RPMI7951 (cell line): ENCODE data around the gene TRPM2. TPM values are rescaled to one million over a fixed set of nuclear protein-coding genes. Genes with fewer than 3 reads are reported as not detected.

ENCODE experiments used
- DNase-seq: peaks from one replicate; pipeline ENCODE4 v3.0.0-alpha.2; 2012; ENCODE audit warnings: low read depth
- total RNA-seq: library from RNA; depleted of rRNA; stranded (reverse); fragments of >200 nt; shearing (Covaris generic); gene quantifications from 2 replicates; pipeline ENCODE4 v1.2.3, GENCODE V29; 2014

The TRPM2 gene
- total RNA-seq, 1 experiment from 2014 or later, result 6.7 TPM

DNA sequence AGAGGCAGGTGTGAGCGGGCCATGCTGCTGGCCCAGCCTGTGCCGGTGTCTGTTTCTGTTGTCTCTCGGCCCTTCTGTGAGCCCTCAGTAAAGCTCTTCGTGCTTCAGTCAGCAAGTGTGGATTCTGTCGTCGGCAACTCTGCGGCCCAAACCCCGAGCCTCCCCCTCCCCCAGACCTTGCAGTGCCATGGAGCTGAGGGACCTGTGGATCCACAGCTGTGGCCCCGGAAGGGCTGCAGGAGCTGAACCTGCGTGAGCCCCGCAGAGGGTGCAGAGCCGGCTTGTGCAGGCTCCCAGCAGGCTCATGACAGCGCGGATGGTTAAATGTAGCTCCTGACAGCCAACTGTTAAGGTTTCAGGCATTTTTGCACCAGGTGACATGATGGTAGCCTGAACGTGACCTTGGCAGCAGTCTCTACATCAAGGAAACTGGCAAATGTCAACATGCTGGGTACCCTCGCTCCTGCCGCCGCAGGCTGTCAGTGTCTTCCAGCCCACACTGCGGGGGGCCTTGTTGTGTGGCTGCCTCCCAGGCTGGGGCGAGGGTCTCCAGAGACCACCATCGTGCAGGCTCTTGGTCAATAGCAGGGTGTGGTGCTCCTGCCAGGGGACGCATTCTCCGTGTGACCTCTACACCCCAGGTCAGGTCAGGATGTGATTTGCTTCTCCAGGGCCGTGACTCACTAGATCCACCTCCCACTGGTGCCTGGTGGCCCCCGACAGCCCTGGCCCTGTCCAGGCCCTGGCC is 108.8 kb downstream of the TRPM2 start:
- DNase-seq, result no peak

DNA sequence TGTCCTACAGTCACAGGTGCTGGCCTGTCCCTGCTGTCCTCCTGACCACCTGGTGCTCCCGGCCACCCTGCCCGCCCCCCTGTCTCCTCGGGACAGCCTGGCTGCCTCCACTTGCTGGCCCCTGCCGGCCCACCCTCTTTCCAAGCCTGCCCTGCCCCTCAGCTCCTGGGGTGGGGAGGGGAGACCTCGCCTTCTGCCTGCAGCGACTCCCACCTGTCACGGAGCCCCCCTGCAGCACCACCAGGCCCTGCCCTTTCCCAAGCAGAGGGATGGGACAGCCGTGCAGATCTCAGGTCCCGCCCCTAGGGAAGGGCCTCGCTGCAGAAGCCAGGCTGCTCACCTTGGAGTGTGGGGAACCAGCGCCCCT is 109.4 kb downstream of the TRPM2 start:
- DNase-seq, result no peak

DNA sequence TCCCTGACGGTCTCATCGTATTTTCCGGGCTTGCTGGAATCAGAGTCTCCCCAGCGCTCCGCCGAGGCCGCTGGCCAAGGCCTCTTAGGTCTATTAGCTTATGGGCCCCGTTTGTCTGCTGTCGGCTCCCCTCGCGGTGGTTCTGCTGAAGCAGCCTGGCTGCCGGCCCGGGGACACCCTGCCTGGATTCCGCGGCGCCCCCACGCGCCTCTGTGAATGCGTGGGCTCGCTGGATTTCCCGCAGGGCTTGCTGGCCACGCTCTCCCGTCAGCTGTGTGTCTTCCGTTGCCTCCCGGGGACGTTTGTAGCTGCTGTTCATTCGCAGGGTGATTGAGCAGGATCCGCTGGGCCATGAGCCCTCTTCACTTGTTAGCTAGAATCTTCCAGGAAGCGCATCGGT is 110.3 kb downstream of the TRPM2 start:
- DNase-seq, result no peak

DNA sequence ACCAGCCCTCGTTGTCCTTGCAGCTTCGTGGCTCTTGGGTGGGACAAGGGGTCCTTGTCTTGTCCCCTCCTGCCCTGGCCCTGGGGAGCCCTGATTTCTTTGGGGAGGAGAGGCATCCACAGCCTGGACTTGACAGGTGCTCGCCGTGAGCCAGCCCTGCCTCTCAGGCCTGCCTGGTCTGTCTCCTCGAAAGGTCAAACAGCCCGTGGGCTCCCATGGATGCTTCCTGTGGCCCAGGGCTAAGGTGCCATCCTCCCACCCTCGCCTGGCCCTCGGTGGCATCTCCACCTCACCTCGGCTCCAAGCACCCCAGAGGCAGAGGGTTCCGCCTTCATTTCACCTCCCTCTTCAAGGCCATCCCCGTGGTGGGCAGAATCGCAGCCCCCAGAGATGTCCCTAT is 110.9 kb downstream of the TRPM2 start:
- no peak for DNase-seq

DNA sequence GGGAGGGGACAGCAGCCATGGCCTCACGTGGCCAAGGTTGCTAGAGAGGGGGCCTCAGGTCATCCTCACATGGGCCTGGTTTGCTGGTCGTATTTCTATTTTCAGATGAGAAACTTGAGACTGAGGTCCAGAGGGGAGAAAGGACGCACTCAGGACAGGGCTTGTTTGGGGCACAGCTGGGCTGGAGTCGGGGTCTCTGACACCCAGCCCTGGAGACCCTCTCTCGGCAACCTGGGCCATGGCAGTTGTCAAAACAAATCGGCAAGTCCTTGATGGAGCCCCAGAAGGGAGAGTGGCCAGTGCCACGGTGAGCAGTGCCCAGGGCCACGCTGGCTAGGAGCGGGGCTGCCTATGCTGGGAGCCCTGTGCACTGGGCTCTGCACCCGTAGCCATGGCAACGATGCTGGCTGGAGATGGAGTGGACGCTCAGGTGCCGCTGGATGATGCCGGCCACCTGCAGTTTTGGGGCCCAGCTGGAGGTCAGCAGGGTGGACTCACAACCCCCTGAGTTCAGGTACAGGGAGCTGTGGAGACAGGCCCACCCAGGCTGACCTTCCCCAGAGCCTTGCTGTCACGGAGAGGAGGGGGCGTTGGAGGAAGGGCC is 113.0 kb downstream of the TRPM2 start:
- DNase-seq, result no peak

DNA sequence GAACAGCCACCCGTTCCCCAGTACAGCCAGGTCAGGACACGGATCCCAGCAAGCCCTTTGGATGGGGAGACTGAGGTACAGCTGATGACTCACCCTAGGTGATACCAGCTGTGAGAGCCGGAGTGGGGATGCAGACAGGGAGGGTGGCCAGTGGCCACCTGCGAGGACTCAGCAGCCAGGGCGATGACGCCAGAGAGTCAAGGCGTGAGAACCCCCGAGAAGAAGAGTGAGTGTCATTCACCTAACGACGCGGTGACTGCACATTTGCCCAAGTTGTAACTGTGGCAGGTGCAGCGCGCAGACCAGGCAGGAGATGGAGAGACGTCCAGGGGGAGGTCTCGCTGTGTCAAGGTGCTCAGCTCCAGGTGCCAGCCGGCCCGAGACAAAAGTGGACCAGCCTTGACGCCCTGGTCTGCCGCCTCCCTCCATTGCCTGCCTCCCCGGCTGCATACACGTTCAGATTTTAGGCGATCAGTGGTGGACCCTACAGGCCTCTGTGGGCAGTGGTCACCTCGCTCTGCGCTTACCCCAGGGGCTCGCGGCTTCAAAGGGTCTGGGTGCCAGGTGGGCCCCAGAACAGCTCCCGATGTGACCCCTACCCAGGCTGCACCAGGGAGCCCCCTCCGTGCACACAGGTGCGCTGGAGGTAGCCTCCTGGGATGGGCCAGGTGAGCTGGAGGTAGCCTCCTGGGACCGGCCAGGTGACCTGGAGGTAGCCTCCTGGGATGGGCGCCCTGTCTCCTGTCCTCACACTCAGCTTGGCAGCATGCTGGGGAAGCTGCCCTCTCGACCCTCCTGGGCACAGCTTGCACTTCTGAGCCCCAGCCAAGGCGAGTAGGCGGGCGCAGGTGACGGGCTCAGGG is 113.8 kb downstream of the TRPM2 start:
- DNase-seq, result no peak

DNA sequence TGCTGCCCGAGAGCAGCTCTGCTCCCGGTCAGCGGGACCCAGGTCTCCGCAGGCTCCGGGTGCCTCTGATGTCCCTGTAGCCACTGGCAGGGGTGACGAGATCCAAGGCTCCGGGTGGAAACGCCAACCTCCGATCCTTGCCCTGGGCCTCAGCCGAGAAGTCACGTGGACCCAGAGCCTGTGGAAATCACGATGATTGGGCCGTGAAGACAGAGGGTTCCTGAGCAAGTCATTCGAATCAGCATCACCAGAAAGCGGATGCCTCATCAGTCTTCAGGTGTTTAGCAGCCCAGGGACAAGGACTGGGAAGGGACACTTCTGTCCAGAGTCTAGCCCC is 114.4 kb downstream of the TRPM2 start:
- DNase-seq, result no peak

DNA sequence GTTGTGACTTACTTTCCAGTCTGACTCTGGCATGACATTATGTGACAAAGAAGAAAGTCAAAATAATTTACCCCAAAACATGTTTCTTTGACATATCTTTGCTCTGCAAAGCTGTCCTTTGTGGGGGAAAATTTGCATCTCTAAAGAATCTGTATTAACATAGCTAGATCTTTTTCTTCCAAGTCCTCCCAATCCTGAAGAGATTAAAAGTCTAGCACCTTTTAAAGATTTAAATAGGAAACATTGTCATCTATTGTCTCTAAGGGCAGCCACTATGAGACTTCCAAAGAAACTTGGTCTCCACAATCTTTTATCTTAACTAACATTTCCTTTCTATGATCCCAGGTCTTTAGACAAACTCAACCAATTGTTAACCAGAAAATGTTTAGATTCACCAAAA is 117.9 kb downstream of the TRPM2 start:
- no peak for DNase-seq

DNA sequence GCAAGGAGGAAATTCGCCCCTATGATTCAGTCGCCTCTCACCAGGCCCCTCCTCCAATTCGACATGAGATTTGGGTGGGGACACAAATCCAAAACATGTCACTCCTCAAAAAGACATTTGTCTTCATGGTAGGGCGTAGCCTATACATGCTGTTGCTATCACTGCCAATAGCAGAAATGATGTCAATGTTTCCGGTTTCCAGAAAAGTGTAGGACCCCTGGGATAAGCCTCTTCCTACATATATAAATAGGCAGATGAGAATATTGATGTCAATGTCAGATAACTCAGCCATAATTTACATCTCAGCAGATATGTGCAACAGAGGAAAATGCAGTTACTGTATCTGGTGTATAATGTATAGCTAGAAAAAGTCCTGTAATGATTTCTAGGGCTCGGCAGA is 118.6 kb downstream of the TRPM2 start:
- DNase-seq, result no peak

DNA sequence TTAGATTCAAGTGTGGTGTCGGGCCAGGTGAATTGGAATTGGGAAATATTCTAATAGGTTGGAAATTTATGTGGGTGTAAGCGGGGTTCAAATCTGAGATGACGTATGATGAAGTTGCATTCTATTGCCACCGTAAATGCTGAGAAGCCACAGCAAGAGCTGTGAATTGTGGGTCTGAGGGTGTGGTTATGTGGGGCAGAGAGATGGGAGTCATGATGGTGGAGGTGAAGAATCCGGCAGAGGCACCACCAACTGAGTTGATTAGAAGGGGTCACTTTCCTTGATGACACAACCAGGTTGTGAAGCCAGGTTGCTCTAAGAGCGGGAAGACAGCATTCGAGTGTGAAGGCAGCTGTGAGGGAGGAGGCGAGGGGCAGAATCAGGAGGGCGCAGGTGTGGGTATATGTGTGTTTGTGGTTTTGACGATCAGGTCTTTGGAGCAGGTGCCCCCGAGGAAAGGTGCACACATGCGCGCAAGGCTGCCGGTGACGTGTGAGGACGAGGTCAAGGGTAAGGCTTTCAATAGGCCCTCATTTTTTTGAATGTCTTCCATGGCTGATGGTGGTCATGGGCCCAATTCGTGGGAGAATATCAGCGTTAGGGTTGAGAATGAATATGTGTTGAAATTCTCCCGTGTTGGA is 120.6 kb downstream of the TRPM2 start:
- no peak for DNase-seq

DNA sequence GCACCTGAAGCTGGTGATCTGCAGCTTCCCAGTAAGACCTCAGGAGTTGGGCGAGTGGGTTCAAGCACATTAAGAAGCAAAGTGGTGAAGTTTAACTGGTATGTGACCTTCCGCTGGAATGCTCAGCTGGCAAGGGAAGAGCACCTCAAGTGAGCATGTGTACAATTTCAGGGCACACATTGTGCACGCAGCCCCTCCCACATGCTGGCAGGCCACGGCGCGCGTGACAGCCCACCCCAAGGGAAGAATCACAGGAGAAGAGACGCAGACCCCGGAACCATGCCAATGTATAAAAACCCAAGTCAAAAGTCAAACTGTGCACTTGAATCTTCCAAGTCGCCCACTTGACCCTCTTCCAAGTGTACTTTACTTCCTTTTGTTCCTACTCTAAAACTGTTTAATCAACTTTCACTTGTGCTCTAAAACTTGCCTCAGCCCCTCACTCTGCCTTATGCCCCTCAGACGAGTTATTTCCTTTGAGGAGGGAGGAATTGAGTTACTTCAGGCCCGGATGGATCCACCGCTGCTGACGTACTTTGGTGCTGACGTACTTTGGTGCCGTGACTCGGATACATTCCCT is 121.9 kb downstream of the TRPM2 start:
- no peak for DNase-seq

DNA sequence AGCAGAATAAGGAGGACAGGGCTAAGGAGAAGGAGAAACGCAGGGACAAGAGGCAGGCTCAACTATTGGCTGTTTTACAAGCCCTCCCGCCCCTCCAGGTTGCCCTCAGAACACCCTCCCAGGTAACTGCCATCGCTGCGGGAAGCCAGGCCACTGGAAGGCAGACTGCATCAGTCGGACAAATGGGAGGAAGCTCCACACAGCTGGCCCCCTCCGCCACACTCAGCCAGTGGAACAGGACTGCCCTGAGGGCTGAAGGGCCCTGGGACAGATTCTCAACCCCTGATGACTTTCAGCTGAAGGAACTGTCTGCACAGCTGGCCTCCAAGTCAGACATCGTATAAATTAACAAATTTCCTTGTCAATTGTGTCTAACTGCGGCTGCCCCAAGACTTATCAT is 123.7 kb downstream of the TRPM2 start:
- DNase-seq, result no peak

DNA sequence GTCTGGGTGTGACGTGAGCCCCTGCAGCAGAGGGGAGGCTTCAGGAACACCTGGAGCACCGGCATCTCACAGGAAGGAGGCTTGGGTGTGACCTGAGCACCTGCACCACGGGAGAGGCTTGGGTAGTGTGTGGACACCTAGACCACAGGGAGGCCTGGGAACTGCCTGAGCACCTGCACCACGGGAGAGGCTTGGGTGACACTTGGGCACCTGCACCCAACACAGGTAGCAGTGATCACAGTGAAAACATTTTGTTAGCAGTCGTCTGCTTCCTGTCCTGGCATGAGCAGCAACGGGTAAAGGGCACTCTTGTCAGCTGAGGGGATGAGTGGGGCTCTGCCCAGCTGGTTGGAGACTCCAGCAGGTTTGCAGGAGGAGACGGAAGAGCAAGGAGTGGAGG is 124.3 kb downstream of the TRPM2 start:
- no peak for DNase-seq

DNA sequence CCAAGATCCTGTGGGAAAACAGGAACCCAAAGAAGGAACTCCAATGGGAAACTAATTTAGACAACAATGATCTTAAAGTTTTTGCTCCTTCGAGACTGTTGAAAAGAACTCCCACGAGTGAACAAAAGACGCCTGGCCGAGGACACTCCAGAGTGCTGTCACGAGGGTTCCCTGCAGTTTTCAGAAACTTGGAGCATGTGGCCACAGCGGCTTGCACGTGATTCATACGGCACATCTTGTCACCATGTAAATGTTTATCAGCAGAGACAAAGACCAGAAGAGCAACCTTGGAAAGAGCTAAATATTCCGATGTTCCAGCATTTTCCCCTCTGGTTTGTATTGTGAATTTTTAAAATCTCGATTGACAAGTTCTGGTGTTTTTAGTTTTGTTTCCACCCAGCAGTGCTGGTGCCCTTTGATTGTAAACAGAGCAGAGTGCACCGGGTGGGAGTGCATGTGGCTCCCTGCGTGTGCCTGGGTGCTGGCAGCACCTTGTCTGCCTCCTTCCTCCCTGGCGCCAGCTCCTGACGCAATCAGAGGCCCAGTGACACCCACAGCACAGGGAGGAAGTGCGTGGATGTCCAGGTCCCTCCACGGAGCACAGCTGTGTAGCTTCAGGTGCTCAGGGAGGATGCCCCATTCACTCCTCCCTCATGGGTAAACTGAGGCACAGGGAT is 124.8 kb downstream of the TRPM2 start:
- DNase-seq, result no peak

DNA sequence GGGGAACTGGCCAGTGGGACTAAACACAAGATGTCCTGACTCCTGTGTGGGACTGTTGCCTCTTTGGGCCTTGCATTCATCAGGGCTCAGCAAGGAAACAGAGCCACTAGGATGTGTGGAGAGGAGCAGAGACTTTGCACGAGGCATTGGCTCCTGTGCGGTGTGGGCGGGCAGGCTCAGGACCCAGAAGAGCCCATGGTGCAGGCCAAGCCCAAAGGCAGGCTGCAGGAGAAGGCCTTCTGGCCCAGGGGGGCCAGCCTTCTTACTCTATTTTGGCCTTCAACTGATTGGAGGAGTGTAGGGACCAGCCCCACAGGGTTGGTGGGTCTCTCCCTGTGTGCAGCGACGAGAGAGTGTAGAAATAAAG is 125.4 kb downstream of the TRPM2 start:
- DNase-seq, result no peak

DNA sequence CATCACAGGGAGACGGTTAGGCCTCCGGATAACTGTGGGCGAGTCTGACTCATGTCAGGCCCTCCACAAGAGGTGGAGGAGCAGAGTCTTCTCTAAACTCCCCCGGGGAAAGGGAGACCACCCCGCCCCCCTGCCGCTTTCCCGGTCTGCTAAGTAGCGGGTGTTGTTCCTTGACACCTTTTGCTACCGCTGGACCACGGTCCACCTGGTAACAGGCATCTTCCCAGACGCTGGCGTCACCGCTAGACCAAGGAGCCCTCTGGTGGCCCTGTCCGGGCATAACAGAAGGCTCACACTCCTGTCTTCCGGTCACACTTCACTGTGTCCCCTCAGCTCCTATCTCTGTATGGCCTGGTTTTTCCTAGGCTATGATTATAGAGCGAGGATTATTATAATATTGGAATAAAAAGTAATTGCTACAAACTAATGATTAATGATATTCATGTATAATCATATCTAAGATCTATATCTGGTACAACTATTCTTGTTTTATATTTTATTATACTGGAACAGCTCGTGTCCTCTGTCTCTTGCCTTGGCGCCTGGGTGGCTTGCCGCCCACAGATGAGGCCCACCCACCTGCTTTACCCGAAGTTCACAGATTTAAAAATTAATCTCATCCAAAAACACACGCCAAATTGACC is 126.3 kb downstream of the TRPM2 start:
- peak; percentile 7 for DNase-seq

DNA sequence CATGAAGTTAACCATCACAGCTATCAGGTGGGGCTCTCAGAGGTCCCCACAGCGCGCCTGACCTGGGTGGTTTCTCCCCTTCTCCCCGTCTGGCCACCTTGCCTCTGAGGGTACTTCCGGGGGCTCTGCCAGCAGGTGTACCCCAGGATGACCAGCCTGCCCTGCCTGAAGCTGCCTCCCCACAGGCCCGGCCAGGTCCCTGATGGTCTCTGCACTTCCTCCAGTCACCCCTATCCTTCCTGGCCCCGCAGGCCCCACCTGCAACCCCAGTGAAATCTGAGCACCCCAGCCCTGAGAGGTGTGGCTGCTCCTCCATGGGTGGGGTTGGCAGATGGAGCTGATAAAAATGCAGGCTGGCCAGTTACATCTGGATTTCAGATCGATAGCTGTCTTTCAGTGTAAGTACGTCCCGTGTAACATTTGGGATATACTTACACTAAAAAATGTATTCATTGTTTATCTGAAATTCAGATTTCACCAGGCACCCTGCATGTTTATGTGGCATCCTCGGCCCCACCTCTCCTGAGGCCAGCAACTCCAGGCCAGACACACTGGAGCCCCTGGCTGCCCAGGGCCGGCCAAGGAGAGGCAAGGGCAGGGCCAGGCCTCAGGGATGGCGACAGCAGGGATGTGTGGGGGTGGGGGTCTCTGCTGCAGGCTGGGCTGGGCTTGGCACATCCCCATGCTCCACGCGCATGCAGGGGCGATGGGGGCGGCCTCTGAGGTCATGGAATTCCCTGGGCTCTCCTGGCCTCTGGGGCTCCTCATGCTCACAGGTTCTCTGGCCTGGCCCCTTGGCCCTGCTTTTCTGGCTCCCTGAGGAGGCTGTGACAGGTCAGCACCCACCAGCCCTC is 127.0 kb downstream of the TRPM2 start:
- no peak for DNase-seq

DNA sequence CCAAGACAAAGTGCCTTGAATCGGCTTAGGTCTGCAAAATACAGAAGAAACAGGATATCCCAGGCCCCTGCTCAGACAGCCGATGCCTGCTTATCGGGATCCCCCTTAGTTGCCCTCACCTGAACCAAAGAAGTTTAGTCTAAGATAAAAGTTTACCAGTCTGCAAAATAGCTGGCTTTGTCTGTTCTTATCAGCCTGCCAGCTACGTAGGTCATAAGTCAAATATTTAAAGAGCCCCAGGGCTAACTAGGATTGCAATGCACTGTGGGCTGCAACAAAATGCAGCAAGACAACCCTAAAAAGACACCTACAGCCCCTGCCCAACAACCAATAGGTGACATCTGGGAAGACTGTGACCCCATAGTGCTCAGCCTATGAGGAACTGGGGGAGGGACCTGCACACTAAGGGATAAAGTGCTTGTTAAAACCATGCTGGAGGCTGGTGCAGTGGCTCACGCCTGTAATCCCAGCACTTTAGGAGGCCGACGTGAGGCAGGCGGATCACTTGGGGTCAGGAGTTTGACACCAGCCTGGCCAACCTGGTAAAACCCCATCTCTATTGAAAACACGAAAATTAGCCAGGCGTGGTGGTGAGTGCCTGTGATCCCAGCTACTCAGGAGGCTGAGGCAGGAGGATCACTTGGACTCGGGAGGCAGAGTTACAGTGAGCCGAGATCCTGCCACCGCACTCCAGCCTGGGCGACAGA is 129.3 kb downstream of the TRPM2 start:
- DNase-seq, result no peak
